Epithelial cell of proximal tubule (primary cell): Measurements from ENCODE around the gene PCGF1. TPM values are rescaled to one million over a fixed set of nuclear protein-coding genes. Genes with fewer than 3 reads are reported as not detected.

ENCODE experiments used
- DNase-seq: peaks from one replicate; pipeline ENCODE4 v3.0.0-alpha.2; 2011; ENCODE audit warnings: low read depth
- H3K4me3 ChIP-seq: 2 replicates; pipeline ENCODE4 v1.5.1; 2011; ENCODE audit warnings: low read depth, mild to moderate bottlenecking, low read length
- CTCF ChIP-seq: conservative IDR thresholded peaks from 2 replicates; pipeline ENCODE4 v1.5.1; 2012; ENCODE audit warnings: low read depth, mild to moderate bottlenecking, low read length
- total RNA-seq: library from RNA; depleted of rRNA; stranded (reverse); fragments of >200 nt; gene quantifications from 2 replicates; pipeline ENCODE4 v1.2.3, GENCODE V29; 2015

The PCGF1 gene
- total RNA-seq: 16.3 and 21.6 TPM in 2 replicates

- peak; percentile 30 for TF ChIP-seq CTCF
- peak within 1 kb of the TSS; percentile 72 for H3K4me3 ChIP-seq
- peak; percentile 79 for DNase-seq
Observed at GRCh38 chr2:74507145-74507925, at the start of gene PCGF1. Gene PCGF1, minus strand, starts transcription at chr2:74507695. Its CDS starts 27 bp downstream, at chr2:74507668.

- no peak for DNase-seq
- H3K4me3 ChIP-seq: no peak overlapping the region
- no peak for TF ChIP-seq CTCF
Observed at GRCh38 chr2:74556831-74557370, 49.4 kb upstream of the PCGF1 start.

- no peak overlapping the region for H3K4me3 ChIP-seq
- no peak for DNase-seq
- TF ChIP-seq CTCF: no peak
Observed at GRCh38 chr2:74556159-74556558, 48.7 kb upstream of the PCGF1 start.

- H3K4me3 ChIP-seq: peak overlapping the region; percentile 76
- no peak for DNase-seq
Observed at GRCh38 chr2:74555610-74556103, 48.2 kb upstream of the PCGF1 start.

GRCh38 chr2:74554820-74555531 is 47.5 kb upstream of the PCGF1 start:
- DNase-seq: no peak
- TF ChIP-seq CTCF: no peak
- peak overlapping the region; percentile 76 for H3K4me3 ChIP-seq

More at GRCh38 chr2:74555610-74556103, 48.2 kb upstream of the PCGF1 start:
- no peak for TF ChIP-seq CTCF

GRCh38 chr2:74553892-74554819 is 46.7 kb upstream of the PCGF1 start, which contains the start of the genes DOK1 and LOXL3:
Gene DOK1, plus strand, starts transcription at chr2:74554720. Its CDS starts 35 bp downstream, at chr2:74554755.
Gene LOXL3, minus strand, starts transcription at chr2:74553942. Its CDS starts 1,308 bp downstream, at chr2:74552634.
- no peak for DNase-seq
- TF ChIP-seq CTCF: no peak
- peak within 1 kb of the TSS; percentile 76 for H3K4me3 ChIP-seq
